ENCODE measurements around the gene HABP2.

- TF ChIP-seq, protein P1, sequence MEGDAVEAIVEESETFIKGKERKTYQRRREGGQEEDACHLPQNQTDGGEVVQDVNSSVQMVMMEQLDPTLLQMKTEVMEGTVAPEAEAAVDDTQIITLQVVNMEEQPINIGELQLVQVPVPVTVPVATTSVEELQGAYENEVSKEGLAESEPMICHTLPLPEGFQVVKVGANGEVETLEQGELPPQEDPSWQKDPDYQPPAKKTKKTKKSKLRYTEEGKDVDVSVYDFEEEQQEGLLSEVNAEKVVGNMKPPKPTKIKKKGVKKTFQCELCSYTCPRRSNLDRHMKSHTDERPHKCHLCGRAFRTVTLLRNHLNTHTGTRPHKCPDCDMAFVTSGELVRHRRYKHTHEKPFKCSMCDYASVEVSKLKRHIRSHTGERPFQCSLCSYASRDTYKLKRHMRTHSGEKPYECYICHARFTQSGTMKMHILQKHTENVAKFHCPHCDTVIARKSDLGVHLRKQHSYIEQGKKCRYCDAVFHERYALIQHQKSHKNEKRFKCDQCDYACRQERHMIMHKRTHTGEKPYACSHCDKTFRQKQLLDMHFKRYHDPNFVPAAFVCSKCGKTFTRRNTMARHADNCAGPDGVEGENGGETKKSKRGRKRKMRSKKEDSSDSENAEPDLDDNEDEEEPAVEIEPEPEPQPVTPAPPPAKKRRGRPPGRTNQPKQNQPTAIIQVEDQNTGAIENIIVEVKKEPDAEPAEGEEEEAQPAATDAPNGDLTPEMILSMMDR (IDR thresholded peaks at IDR 0.05) = no peak
- no peak for TF ChIP-seq POLR2A (IDR thresholded peaks at IDR 0.05)
These were observed 35.5 kb upstream of the HABP2 start for GRCh38 chr10:113517165-113517900.

Data from uterus (tissue), 2 donors.